Measurements from ENCODE around the gene PGRMC1. TPM values are rescaled to one million over a fixed set of nuclear protein-coding genes. Genes with fewer than 3 reads are reported as not detected.

PGRMC1 gene
- total RNA-seq, 1 donor from 2014 or later = 16.1 TPM

DNA sequence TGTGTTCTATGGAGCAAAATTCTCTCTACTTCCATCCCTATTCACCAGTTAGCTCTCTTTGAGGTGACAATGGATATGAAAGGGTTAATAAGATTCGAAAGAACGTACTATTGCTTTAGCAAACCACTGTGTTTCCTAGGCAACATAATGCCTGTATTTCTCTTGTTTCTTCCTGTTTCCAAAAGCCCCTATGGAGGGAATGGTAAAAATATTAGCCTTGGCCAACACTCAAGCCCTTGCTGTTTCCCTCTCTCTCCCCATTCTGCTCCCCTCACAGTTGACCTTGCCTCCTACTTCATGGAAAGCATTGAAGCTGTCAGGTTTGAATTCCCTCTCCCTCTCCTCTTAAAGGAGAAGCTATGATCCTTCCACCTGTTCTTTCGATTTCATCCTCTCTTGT, 9.6 kb upstream of the PGRMC1 start:
- intact Hi-C loops (cut with micrococcal nuclease) = no loop called here
- DNase-seq = no peak
- Histone ChIP-seq H3K27ac (replicated peaks) (no peak overlapping the region), H3K9me3 (replicated peaks) (no peaks in the 10 kb centered on the region), H3K27me3 (ENCODE audit: low read depth) (no peaks in the 10 kb centered on the region), H3K36me3 (no peaks in the 10 kb centered on the region), H3K4me1 (no peaks in the 10 kb centered on the region), H3K4me3 (no peak overlapping the region)
- TF ChIP-seq CTCF (IDR thresholded peaks at IDR 0.05; ENCODE audit: borderline replicate concordance) = no peak

GRCh38 chrX:119228512-119229252, 7.4 kb upstream of the PGRMC1 start:
- H3K36me3 ChIP-seq = no peaks in the 10 kb centered on the region
- no peak for DNase-seq
- no peaks in the 10 kb centered on the region for H3K27me3 ChIP-seq (ENCODE audit: low read depth)
- no peak overlapping the region for H3K27ac ChIP-seq (replicated peaks)
- H3K4me1 ChIP-seq = no peaks in the 10 kb centered on the region
- intact Hi-C loops (cut with micrococcal nuclease) = no loop called here
- TF ChIP-seq CTCF (IDR thresholded peaks at IDR 0.05; ENCODE audit: borderline replicate concordance) = no peak
- H3K4me3 ChIP-seq = no peak overlapping the region
- no peaks in the 10 kb centered on the region for H3K9me3 ChIP-seq (replicated peaks)

DNA sequence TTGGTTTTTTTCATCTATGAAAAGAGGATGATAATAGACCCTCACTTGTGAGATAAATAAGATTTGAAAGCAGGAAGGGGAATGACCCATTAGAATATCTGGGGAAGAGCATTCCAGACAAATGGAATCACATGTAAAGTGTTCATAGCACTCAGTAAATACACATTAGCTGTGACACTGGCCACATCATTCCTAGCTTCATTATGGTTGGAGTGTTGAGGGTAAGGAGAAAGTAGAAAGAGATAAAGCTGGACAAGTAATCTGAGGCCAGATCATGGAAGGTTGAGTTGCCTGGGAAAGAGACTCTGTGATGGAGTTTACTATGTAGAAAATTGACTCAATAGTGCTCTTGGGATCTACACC, 6.9 kb upstream of the PGRMC1 start:
- DNase-seq = no peak
- Histone ChIP-seq H3K36me3 (no peaks in the 10 kb centered on the region), H3K4me3 (no peak overlapping the region), H3K27ac (replicated peaks) (no peak overlapping the region), H3K9me3 (replicated peaks) (no peaks in the 10 kb centered on the region), H3K27me3 (ENCODE audit: low read depth) (no peaks in the 10 kb centered on the region), H3K4me1 (no peaks in the 10 kb centered on the region)
- intact Hi-C loops (cut with micrococcal nuclease) = no loop called here
- no peak for TF ChIP-seq CTCF (IDR thresholded peaks at IDR 0.05; ENCODE audit: borderline replicate concordance)

GRCh38 chrX:119230850-119231249, 5.2 kb upstream of the PGRMC1 start:
- H3K27ac ChIP-seq (replicated peaks) = no peak overlapping the region
- H3K36me3 ChIP-seq = no peaks in the 10 kb centered on the region
- DNase-seq = no peak
- intact Hi-C loops (cut with micrococcal nuclease) = no loop called here
- no peaks in the 10 kb centered on the region for H3K27me3 ChIP-seq (ENCODE audit: low read depth)
- H3K9me3 ChIP-seq (replicated peaks) = no peaks in the 10 kb centered on the region
- no peak overlapping the region for H3K4me3 ChIP-seq
- peaks cover 2% of the 10 kb centered on the region for H3K4me1 ChIP-seq
- no peak for TF ChIP-seq CTCF (IDR thresholded peaks at IDR 0.05; ENCODE audit: borderline replicate concordance)

- TF ChIP-seq CTCF (IDR thresholded peaks at IDR 0.05; ENCODE audit: borderline replicate concordance) = no peak
- Histone ChIP-seq H3K9me3 (replicated peaks) (no peaks in the 10 kb centered on the region), H3K27me3 (ENCODE audit: low read depth) (no peaks in the 10 kb centered on the region), H3K36me3 (no peaks in the 10 kb centered on the region), H3K27ac (replicated peaks) (no peak overlapping the region), H3K4me1 (peaks cover 2% of the 10 kb centered on the region), H3K4me3 (no peak overlapping the region)
- DNase-seq = no peak
- intact Hi-C loops (cut with micrococcal nuclease) = no loop called here
Observed at GRCh38 chrX:119231936-119232445, 4.1 kb upstream of the PGRMC1 start.
